SK-MEL-5 (cell line): ENCODE measurements around the gene CRELD1. TPM values are rescaled to one million over a fixed set of nuclear protein-coding genes. Genes with fewer than 3 reads are reported as not detected.

ENCODE experiments used
- DNase-seq: peaks from one replicate; pipeline ENCODE4 v3.0.0-alpha.2; 2016; ENCODE audit warnings: low read depth, low spot score
- in situ Hi-C: cut with HindIII; loops from 2 replicates; pipeline ENCODE4 v1.10.0; 2016; ENCODE audit warnings: low sequenced_read_pairs, high pct_unique_total_duplicates, low pct_unique_long_range_greater_than_20kb
- small RNA-seq, 2 experiments: library from RNA; depleted of rRNA; stranded (forward); fragments of <200 nt; gene quantifications; one replicate each; pipeline ENCODE3, GENCODE V24; 2014
- total RNA-seq: library from RNA; depleted of rRNA; stranded (reverse); fragments of >200 nt; shearing (Covaris generic); gene quantifications from 2 replicates; pipeline ENCODE4 v1.2.3, GENCODE V29; 2014; rRNA removed

CRELD1 gene
- total RNA-seq, 1 experiment from 2014 or later, result 50.2 TPM

GRCh38 chr3:9976721-9977709 lies 43.4 kb downstream of the CRELD1 start:
- in situ Hi-C loops, result no loop called here

GRCh38 chr3:9978710-9979305 lies 45.2 kb downstream of the CRELD1 start:
- no peak for DNase-seq
- in situ Hi-C loops, result no loop called here

More at GRCh38 chr3:9976721-9977709, 43.4 kb downstream of the CRELD1 start:
- peak; percentile 73 for DNase-seq

GRCh38 chr3:9980251-9980650 lies 46.6 kb downstream of the CRELD1 start:
- in situ Hi-C loops, result no loop called here
- DNase-seq, result no peak

- DNase-seq, result no peak
- in situ Hi-C loops, result no loop called here
Measured at GRCh38 chr3:9986230-9986725, 52.6 kb downstream of the CRELD1 start.

GRCh38 chr3:9994086-9994844 lies 60.6 kb downstream of the CRELD1 start:
- in situ Hi-C loops, result no loop called here
- no peak for DNase-seq

Small RNAs within 50 kb of the gene (small RNA-seq; reads per million reads assigned to genes)
- 0 reads per million in 2 experiments for gene RNU6-882P

Other genes with a start within 250 kb of the CRELD1 start
- 0.53 and 0.79 TPM in 2 replicates for gene CPNE9, start 230.0 kb upstream of the CRELD1 start, total RNA-seq
- gene BRPF1, start 202.1 kb upstream of the CRELD1 start, total RNA-seq, result 17.7 and 18.8 TPM in 2 replicates
- gene OGG1, start 183.9 kb upstream of the CRELD1 start, total RNA-seq, result 11.0 and 16.0 TPM in 2 replicates
- gene CAMK1, start 163.9 kb upstream of the CRELD1 start, total RNA-seq, result 0.19 and 0.32 TPM in 2 replicates
- gene TADA3, start 141.4 kb upstream of the CRELD1 start, total RNA-seq, result 74.0 and 75.7 TPM in 2 replicates
- gene ARPC4, start 140.8 kb upstream of the CRELD1 start, total RNA-seq, result 251 and 255 TPM in 2 replicates
- 4.2 and 4.4 TPM in 2 replicates for gene TTLL3, start 123.6 kb upstream of the CRELD1 start, total RNA-seq
- gene RPUSD3, start 89.8 kb upstream of the CRELD1 start, total RNA-seq, result 125 and 127 TPM in 2 replicates
- 0.24 and 0.71 TPM in 2 replicates for gene CIDEC, start 53.6 kb upstream of the CRELD1 start, total RNA-seq
- gene JAGN1, start 43.2 kb upstream of the CRELD1 start, total RNA-seq, result 42.9 and 45.2 TPM in 2 replicates
- gene IL17RE, start 31.0 kb upstream of the CRELD1 start, total RNA-seq, result 0.05 and 0.29 TPM in 2 replicates
- gene IL17RC, start 16.7 kb upstream of the CRELD1 start, total RNA-seq, result 49.0 and 49.1 TPM in 2 replicates
- gene PRRT3, start 18.6 kb downstream of the CRELD1 start, total RNA-seq, result 0.34 and 0.51 TPM in 2 replicates
- gene EMC3, start 53.0 kb downstream of the CRELD1 start, total RNA-seq, result 213 and 253 TPM in 2 replicates
- 28.9 and 29.5 TPM in 2 replicates for gene FANCD2, start 92.6 kb downstream of the CRELD1 start, total RNA-seq
- not detected in 2 replicates for gene FANCD2OS, start 174.4 kb downstream of the CRELD1 start, total RNA-seq
- 93.4 and 102 TPM in 2 replicates for gene BRK1, start 181.8 kb downstream of the CRELD1 start, total RNA-seq
- 30.8 and 34.7 TPM in 2 replicates for gene VHL, start 207.9 kb downstream of the CRELD1 start, total RNA-seq
- 1.2 and 1.8 TPM in 2 replicates for gene IRAK2, start 231.1 kb downstream of the CRELD1 start, total RNA-seq